Left ventricle myocardium superior (tissue), 1 donor: ENCODE data around the gene RNF13. TPM values are rescaled to one million over a fixed set of nuclear protein-coding genes. Genes with fewer than 3 reads are reported as not detected.
"Not testable (repeated sequence)": the region's sequence is repeated elsewhere in the genome, so short reads cannot be mapped to it uniquely, and the experiment has no call there.

ENCODE experiments used
- ATAC-seq: fragments of 200-7000 bp; cut with Tn5 transposase; one replicate; pipeline ENCODE4 v1.9.1; 2020; ENCODE audit warnings: mild to moderate bottlenecking, moderate library complexity
- DNase-seq: peaks from one replicate; pipeline ENCODE4 v3.0.0-alpha.2; 2020
- intact Hi-C: fragments of 100-400 bp; cut with micrococcal nuclease; formaldehyde crosslinking; loops from one replicate; pipeline ENCODE4 v1.11.0; 2022
- total RNA-seq: library from RNA; stranded (reverse); fragmentation: NEBNext Ultra II Directional; extraction: Animal tissue kit (Norgen Biotek cat#: 25700); gene quantifications from one replicate; pipeline ENCODE4 v1.2.1, GENCODE V29; 2021
- donor health status: DM: no; HTN: yes; CAD: no; lungs with severe emphysema.

RNF13 gene
- total RNA-seq, 1 donor from 2014 or later: 51.2 TPM

- DNase-seq: no peak
- intact Hi-C loops: no loop called here
- ATAC-seq: no peak
Observed at GRCh38 chr3:149796026-149796425, 17.0 kb upstream of the RNF13 start.

- ATAC-seq (no peak), DNase-seq (no peak)
- intact Hi-C loops: no loop called here
Observed at GRCh38 chr3:149800693-149801092, 12.3 kb upstream of the RNF13 start.

GRCh38 chr3:149801195-149801594 is 11.8 kb upstream of the RNF13 start:
- ATAC-seq (no peak), DNase-seq (no peak)
- intact Hi-C loops: no loop called here

- no peak for ATAC-seq
- no peak for DNase-seq
- intact Hi-C loops: no loop called here
Observed at GRCh38 chr3:149801639-149802038, 11.4 kb upstream of the RNF13 start.

- no peak for DNase-seq
- intact Hi-C loops: no loop called here
- no peak for ATAC-seq
Observed at GRCh38 chr3:149806171-149806778, 6.7 kb upstream of the RNF13 start.

GRCh38 chr3:149808209-149808829 is 4.7 kb upstream of the RNF13 start:
- DNase-seq (peak; percentile 57), ATAC-seq (no peak)
- intact Hi-C loops: no loop called here

GRCh38 chr3:149809699-149810098 is 3.3 kb upstream of the RNF13 start:
- intact Hi-C loops: no loop called here
- ATAC-seq: no peak
- no peak for DNase-seq

- ATAC-seq: no peak
- intact Hi-C loops: no loop called here
- DNase-seq: no peak
Observed at GRCh38 chr3:149810846-149811245, 2.2 kb upstream of the RNF13 start.

GRCh38 chr3:149812165-149812605 is 830 bp upstream of the RNF13 start:
- ATAC-seq (no peak), DNase-seq (no peak)
- intact Hi-C loops: no loop called here

GRCh38 chr3:149813367-149814281 is 609 bp downstream of the RNF13 start:
- intact Hi-C loops: no loop called here
- peak; percentile 27 for ATAC-seq
- DNase-seq: no peak

- DNase-seq: no peak
- intact Hi-C loops: no loop called here
- no peak for ATAC-seq
Observed at GRCh38 chr3:149815321-149815720, 2.3 kb downstream of the RNF13 start.

- no peak for ATAC-seq
- intact Hi-C loops: no loop called here
- DNase-seq: no peak
Observed at GRCh38 chr3:149815728-149816127, 2.7 kb downstream of the RNF13 start.

GRCh38 chr3:149816311-149816710 is 3.3 kb downstream of the RNF13 start:
- ATAC-seq: no peak
- intact Hi-C loops: no loop called here
- DNase-seq: no peak

GRCh38 chr3:149816986-149817385 is 4.0 kb downstream of the RNF13 start:
- intact Hi-C loops: no loop called here
- no peak for ATAC-seq
- DNase-seq: no peak

GRCh38 chr3:149819432-149819831 is 6.4 kb downstream of the RNF13 start:
- DNase-seq (no peak), ATAC-seq (no peak)
- intact Hi-C loops: no loop called here

GRCh38 chr3:149820183-149820582 is 7.2 kb downstream of the RNF13 start:
- intact Hi-C loops: no loop called here
- DNase-seq (no peak), ATAC-seq (no peak)

GRCh38 chr3:149826636-149827035 is 13.6 kb downstream of the RNF13 start:
- intact Hi-C loops: no loop called here
- DNase-seq (no peak), ATAC-seq (no peak)

GRCh38 chr3:149828390-149828789 is 15.4 kb downstream of the RNF13 start:
- ATAC-seq (no peak), DNase-seq (no peak)
- intact Hi-C loops: no loop called here

- ATAC-seq, intact Hi-C loops, DNase-seq: not testable (repeated sequence)
Observed at GRCh38 chr3:149829631-149830030, 16.6 kb downstream of the RNF13 start.

- intact Hi-C loops: no loop called here
- DNase-seq (no peak), ATAC-seq (no peak)
Observed at GRCh38 chr3:149830902-149831301, 17.9 kb downstream of the RNF13 start.
